Tongue (tissue), 2 donors: ENCODE data around the gene ZDHHC1. TPM values are rescaled to one million over a fixed set of nuclear protein-coding genes. Genes with fewer than 3 reads are reported as not detected.

Experiments used
- DNase-seq: peaks from one replicate; pipeline ENCODE4 v3.0.0-alpha.2; 2015
- total RNA-seq: library from RNA; depleted of rRNA; stranded (reverse); fragments of >200 nt; gene quantifications from one replicate; pipeline ENCODE4 v1.2.3, GENCODE V29; 2014

Gene ZDHHC1
- total RNA-seq, 1 donor from 2014 or later, result 14.2 TPM

- DNase-seq, result no peak
Measured at GRCh38 chr16:67409631-67410030, 6.6 kb downstream of the ZDHHC1 start.

GRCh38 chr16:67407788-67408452, 8.4 kb downstream of the ZDHHC1 start:
- DNase-seq, result no peak

GRCh38 chr16:67407176-67407787, 9.0 kb downstream of the ZDHHC1 start:
- DNase-seq, result no peak

GRCh38 chr16:67406111-67406971, 9.9 kb downstream of the ZDHHC1 start:
- peak; percentile 87 for DNase-seq

GRCh38 chr16:67405336-67405735, 10.9 kb downstream of the ZDHHC1 start:
- DNase-seq, result no peak

GRCh38 chr16:67404740-67405226, 11.5 kb downstream of the ZDHHC1 start:
- peak; percentile 77 for DNase-seq

GRCh38 chr16:67403976-67404555, 12.2 kb downstream of the ZDHHC1 start:
- DNase-seq, result no peak

GRCh38 chr16:67400901-67401300, 15.4 kb downstream of the ZDHHC1 start:
- DNase-seq, result no peak

- DNase-seq, result peak; percentile 94
Measured at GRCh38 chr16:67399749-67400704, 16.2 kb downstream of the ZDHHC1 start.

GRCh38 chr16:67399218-67399733, 17.0 kb downstream of the ZDHHC1 start:
- peak; percentile 80 for DNase-seq

GRCh38 chr16:67398546-67399217, 17.6 kb downstream of the ZDHHC1 start:
- DNase-seq, result no peak

GRCh38 chr16:67397812-67398545, 18.3 kb downstream of the ZDHHC1 start:
- no peak for DNase-seq

- DNase-seq, result no peak
Measured at GRCh38 chr16:67397036-67397801, 19.1 kb downstream of the ZDHHC1 start.

- peak; percentile 99 for DNase-seq
Measured at GRCh38 chr16:67396159-67397035, 19.9 kb downstream of the ZDHHC1 start.

GRCh38 chr16:67395458-67396158, 20.7 kb downstream of the ZDHHC1 start:
- DNase-seq, result peak; percentile 74

GRCh38 chr16:67395105-67395457, 21.2 kb downstream of the ZDHHC1 start:
- no peak for DNase-seq
